ENCODE data around the gene PCDH1.

The PCDH1 gene

DNA sequence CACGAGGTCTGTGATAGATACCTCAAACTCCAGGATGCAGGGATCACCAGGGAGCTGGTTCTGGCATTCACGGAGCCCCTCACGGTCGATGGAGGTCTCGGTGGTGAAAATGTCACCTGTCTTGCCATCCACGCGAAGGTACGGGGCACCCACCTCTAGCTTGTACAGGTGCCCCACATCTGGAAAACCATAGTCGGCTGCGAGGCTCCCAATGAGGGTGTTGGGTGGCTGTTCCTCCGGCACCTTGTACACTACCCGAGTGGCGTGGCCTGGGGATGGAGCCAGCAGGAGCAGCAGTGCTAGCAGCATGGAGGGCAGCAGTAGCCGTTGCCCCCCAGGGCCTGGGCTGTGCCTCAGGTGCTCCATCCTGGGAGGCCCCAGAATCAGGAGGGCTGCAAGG is 9.2 kb downstream of the PCDH1 start:
- H3K4me3 ChIP-seq (ENCODE audit: low read depth, low read length): no peak overlapping the region
- TF ChIP-seq MAX (IDR thresholded peaks at IDR 0.05; ENCODE audit: low read depth, low read length) (no peak), CTCF (IDR thresholded peaks at IDR 0.05; ENCODE audit: low read depth, low read length) (no peak), POLR2A (IDR thresholded peaks at IDR 0.05; ENCODE audit: extremely low read depth, insufficient read length) (no peak), MYC (IDR thresholded peaks at IDR 0.05; ENCODE audit: low read depth, low read length) (no peak)
- DNase-seq (ENCODE audit: low read depth): no peak

DNA sequence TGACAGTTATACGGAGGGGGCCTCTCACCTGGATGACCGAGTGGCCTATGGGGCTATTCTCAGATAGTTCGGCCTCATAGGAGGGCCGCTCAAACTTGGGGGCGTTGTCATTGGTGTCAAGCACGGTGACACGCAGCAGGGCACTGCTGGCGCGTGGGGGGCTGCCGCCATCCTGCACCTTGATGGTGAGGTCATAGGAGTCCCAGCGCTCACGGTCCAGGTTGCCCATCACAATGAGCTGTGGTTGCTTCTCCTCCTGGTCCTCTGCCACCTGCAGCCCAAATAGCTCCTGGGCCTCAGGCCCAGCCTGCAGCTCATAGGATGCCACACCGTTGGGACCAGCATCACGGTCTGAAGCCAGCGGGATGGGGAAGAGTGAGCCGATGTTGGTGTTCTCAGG is 9.7 kb downstream of the PCDH1 start:
- TF ChIP-seq POLR2A (IDR thresholded peaks at IDR 0.05; ENCODE audit: extremely low read depth, insufficient read length) (no peak), CTCF (IDR thresholded peaks at IDR 0.05; ENCODE audit: low read depth, low read length) (no peak), MAX (IDR thresholded peaks at IDR 0.05; ENCODE audit: low read depth, low read length) (no peak), MYC (IDR thresholded peaks at IDR 0.05; ENCODE audit: low read depth, low read length) (no peak)
- DNase-seq (ENCODE audit: low read depth): no peak
- no peak overlapping the region for H3K4me3 ChIP-seq (ENCODE audit: low read depth, low read length)

DNA sequence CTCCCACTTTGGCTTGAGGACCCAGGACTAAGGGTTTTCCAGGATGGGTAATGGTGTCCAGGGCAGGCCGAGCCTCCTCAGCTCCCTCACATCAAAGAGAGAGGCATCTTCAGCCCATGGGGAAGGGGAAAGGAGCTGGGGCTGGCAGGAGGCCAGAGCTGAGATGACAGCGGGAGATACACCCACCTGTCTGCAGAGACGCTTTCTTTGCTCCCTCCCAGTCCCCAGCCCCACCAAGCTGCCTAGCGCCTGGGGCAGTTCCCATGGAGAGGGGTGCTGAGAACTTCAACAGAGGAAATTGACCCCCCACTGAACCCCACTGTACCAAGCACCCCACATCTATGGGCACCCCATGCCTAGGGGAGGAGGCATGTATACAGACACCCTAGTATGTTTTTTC is 10.6 kb downstream of the PCDH1 start:
- H3K4me3 ChIP-seq (ENCODE audit: low read depth, low read length): no peak overlapping the region
- DNase-seq (ENCODE audit: low read depth): no peak
- no peak for TF ChIP-seq CTCF (IDR thresholded peaks at IDR 0.05; ENCODE audit: low read depth, low read length)
- TF ChIP-seq MAX (IDR thresholded peaks at IDR 0.05; ENCODE audit: low read depth, low read length): no peak
- TF ChIP-seq POLR2A (IDR thresholded peaks at IDR 0.05; ENCODE audit: extremely low read depth, insufficient read length): no peak
- no peak for TF ChIP-seq MYC (IDR thresholded peaks at IDR 0.05; ENCODE audit: low read depth, low read length)

DNA sequence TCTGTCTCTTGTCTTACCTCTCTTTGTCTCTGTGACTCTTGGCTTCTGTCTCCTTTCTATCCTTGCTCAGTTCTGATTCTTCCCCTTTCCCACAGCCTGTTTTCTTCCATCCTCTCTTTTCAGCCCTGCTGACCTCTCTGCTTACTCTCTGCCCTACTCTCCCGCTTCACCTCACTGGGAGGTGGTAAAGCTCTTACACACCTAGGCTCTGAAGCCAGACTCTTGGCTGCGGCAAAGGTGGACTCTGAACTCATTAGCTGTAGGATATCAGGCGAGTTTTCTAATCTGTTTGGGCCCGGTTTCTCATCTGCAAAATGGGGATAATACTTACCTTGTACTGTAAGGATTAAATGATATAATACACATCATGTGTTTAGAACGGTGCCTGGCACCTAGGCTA is 11.1 kb downstream of the PCDH1 start:
- TF ChIP-seq MYC (IDR thresholded peaks at IDR 0.05; ENCODE audit: low read depth, low read length) (no peak), POLR2A (IDR thresholded peaks at IDR 0.05; ENCODE audit: extremely low read depth, insufficient read length) (no peak), CTCF (IDR thresholded peaks at IDR 0.05; ENCODE audit: low read depth, low read length) (no peak), MAX (IDR thresholded peaks at IDR 0.05; ENCODE audit: low read depth, low read length) (no peak)

GRCh38 chr5:141866096-141866495 is 12.1 kb downstream of the PCDH1 start:
- TF ChIP-seq POLR2A (IDR thresholded peaks at IDR 0.05; ENCODE audit: extremely low read depth, insufficient read length) (no peak), MYC (IDR thresholded peaks at IDR 0.05; ENCODE audit: low read depth, low read length) (no peak), MAX (IDR thresholded peaks at IDR 0.05; ENCODE audit: low read depth, low read length) (no peak), CTCF (IDR thresholded peaks at IDR 0.05; ENCODE audit: low read depth, low read length) (no peak)
- H3K4me3 ChIP-seq (ENCODE audit: low read depth, low read length): no peak overlapping the region
- no peak for DNase-seq (ENCODE audit: low read depth)

More for the DNA sequence above, 11.1 kb downstream of the PCDH1 start:
- DNase-seq (ENCODE audit: low read depth): no peak
- H3K4me3 ChIP-seq (ENCODE audit: low read depth, low read length): no peak overlapping the region

- DNase-seq (ENCODE audit: low read depth): no peak
- TF ChIP-seq MYC (IDR thresholded peaks at IDR 0.05; ENCODE audit: low read depth, low read length) (no peak), CTCF (IDR thresholded peaks at IDR 0.05; ENCODE audit: low read depth, low read length) (no peak), MAX (IDR thresholded peaks at IDR 0.05; ENCODE audit: low read depth, low read length) (no peak), POLR2A (IDR thresholded peaks at IDR 0.05; ENCODE audit: extremely low read depth, insufficient read length) (no peak)
- no peak overlapping the region for H3K4me3 ChIP-seq (ENCODE audit: low read depth, low read length)
Observed at GRCh38 chr5:141865406-141865805, 12.8 kb downstream of the PCDH1 start.
